ENCODE data around the gene C12orf43.
"Not testable (repeated sequence)": the region's sequence is repeated elsewhere in the genome, so short reads cannot be mapped to it uniquely, and the experiment has no call there.

The C12orf43 gene

GRCh38 chr12:121053706-121054105 lies 37.4 kb upstream of the C12orf43 start:
- no peaks in the 10 kb centered on the region for H3K27me3 ChIP-seq (ENCODE audit: control insufficient read depth in 2 of 2, insufficient read depth in 2 of 2, low read length in 2 of 2)
- no peak overlapping the region for H3K27ac ChIP-seq (ENCODE audit: low read depth in 2 of 2, low read length in 2 of 2)
- no peak overlapping the region for H3K9ac ChIP-seq (ENCODE audit: low read depth in 1 of 2, low read length in 2 of 2)
- H3K4me1 ChIP-seq (ENCODE audit: control insufficient read depth in 2 of 2, insufficient read depth in 2 of 2, low read length in 2 of 2), result no peaks in the 10 kb centered on the region
- H3K4me3 ChIP-seq (ENCODE audit: low read length in 2 of 2), result no peak overlapping the region
- no peaks in the 10 kb centered on the region for H3K9me3 ChIP-seq (ENCODE audit: control insufficient read depth in 2 of 2, low read length in 2 of 2)
- H3K36me3 ChIP-seq (ENCODE audit: control insufficient read depth in 2 of 2, insufficient read depth in 2 of 2, low read length in 2 of 2), result no peaks in the 10 kb centered on the region

GRCh38 chr12:121050725-121051124 lies 34.4 kb upstream of the C12orf43 start:
- Histone ChIP-seq H3K27ac (ENCODE audit: low read depth in 2 of 2, low read length in 2 of 2) (no peak overlapping the region), H3K9me3 (ENCODE audit: control insufficient read depth in 2 of 2, low read length in 2 of 2) (no peaks in the 10 kb centered on the region), H3K9ac (ENCODE audit: low read depth in 1 of 2, low read length in 2 of 2) (no peak overlapping the region), H3K4me1 (ENCODE audit: control insufficient read depth in 2 of 2, insufficient read depth in 2 of 2, low read length in 2 of 2) (peaks cover 6 to 7% of the 10 kb centered on the region in 2 donors), H3K27me3 (ENCODE audit: control insufficient read depth in 2 of 2, insufficient read depth in 2 of 2, low read length in 2 of 2) (no peaks in the 10 kb centered on the region), H3K4me3 (ENCODE audit: low read length in 2 of 2) (no peak overlapping the region), H3K36me3 (ENCODE audit: control insufficient read depth in 2 of 2, insufficient read depth in 2 of 2, low read length in 2 of 2) (no peaks in the 10 kb centered on the region)

GRCh38 chr12:121048442-121048841 lies 32.2 kb upstream of the C12orf43 start:
- Histone ChIP-seq H3K36me3 (ENCODE audit: control insufficient read depth in 2 of 2, insufficient read depth in 2 of 2, low read length in 2 of 2) (no peaks in the 10 kb centered on the region), H3K9me3 (ENCODE audit: control insufficient read depth in 2 of 2, low read length in 2 of 2) (no peaks in the 10 kb centered on the region), H3K27me3 (ENCODE audit: control insufficient read depth in 2 of 2, insufficient read depth in 2 of 2, low read length in 2 of 2) (no peaks in the 10 kb centered on the region), H3K4me3 (ENCODE audit: low read length in 2 of 2) (no peak overlapping the region), H3K4me1 (ENCODE audit: control insufficient read depth in 2 of 2, insufficient read depth in 2 of 2, low read length in 2 of 2) (peaks cover 6 to 14% of the 10 kb centered on the region in 2 donors), H3K27ac (ENCODE audit: low read depth in 2 of 2, low read length in 2 of 2) (no peak overlapping the region), H3K9ac (ENCODE audit: low read depth in 1 of 2, low read length in 2 of 2) (no peak overlapping the region)

GRCh38 chr12:121047400-121047799 lies 31.1 kb upstream of the C12orf43 start:
- H3K36me3 ChIP-seq (ENCODE audit: control insufficient read depth in 2 of 2, insufficient read depth in 2 of 2, low read length in 2 of 2); H3K9me3 ChIP-seq (ENCODE audit: control insufficient read depth in 2 of 2, low read length in 2 of 2); H3K9ac ChIP-seq (ENCODE audit: low read depth in 1 of 2, low read length in 2 of 2); H3K4me3 ChIP-seq (ENCODE audit: low read length in 2 of 2); H3K27me3 ChIP-seq (ENCODE audit: control insufficient read depth in 2 of 2, insufficient read depth in 2 of 2, low read length in 2 of 2): not testable (repeated sequence)
- H3K27ac ChIP-seq (ENCODE audit: low read depth in 2 of 2, low read length in 2 of 2), result peak overlapping the region in 1 of 2 donors; percentile 35
- peaks cover 6 to 14% of the 10 kb centered on the region in 2 donors for H3K4me1 ChIP-seq (ENCODE audit: control insufficient read depth in 2 of 2, insufficient read depth in 2 of 2, low read length in 2 of 2)

GRCh38 chr12:121043067-121043466 lies 26.8 kb upstream of the C12orf43 start:
- no peaks in the 10 kb centered on the region for H3K9me3 ChIP-seq (ENCODE audit: control insufficient read depth in 2 of 2, low read length in 2 of 2)
- no peak overlapping the region for H3K9ac ChIP-seq (ENCODE audit: low read depth in 1 of 2, low read length in 2 of 2)
- H3K27me3 ChIP-seq (ENCODE audit: control insufficient read depth in 2 of 2, insufficient read depth in 2 of 2, low read length in 2 of 2), result no peaks in the 10 kb centered on the region
- H3K27ac ChIP-seq (ENCODE audit: low read depth in 2 of 2, low read length in 2 of 2), result no peak overlapping the region
- no peak overlapping the region for H3K4me3 ChIP-seq (ENCODE audit: low read length in 2 of 2)
- H3K36me3 ChIP-seq (ENCODE audit: control insufficient read depth in 2 of 2, insufficient read depth in 2 of 2, low read length in 2 of 2), result no peaks in the 10 kb centered on the region
- H3K4me1 ChIP-seq (ENCODE audit: control insufficient read depth in 2 of 2, insufficient read depth in 2 of 2, low read length in 2 of 2), result peaks cover 13 to 23% of the 10 kb centered on the region in 2 donors

GRCh38 chr12:121038861-121039668 lies 22.8 kb upstream of the C12orf43 start, which contains the start of gene OASL:
Gene OASL (minus strand): TSS chr12:121039246. CDS start chr12:121038971, 275 bp downstream.
- no peaks in the 10 kb centered on the region for H3K9me3 ChIP-seq (ENCODE audit: control insufficient read depth in 2 of 2, low read length in 2 of 2)
- H3K4me1 ChIP-seq (ENCODE audit: control insufficient read depth in 2 of 2, insufficient read depth in 2 of 2, low read length in 2 of 2), result peaks cover 9 to 13% of the 10 kb centered on the region in 2 donors
- H3K9ac ChIP-seq (ENCODE audit: low read depth in 1 of 2, low read length in 2 of 2), result peak within 1 kb of the TSS; percentile 65 to 78
- H3K27ac ChIP-seq (ENCODE audit: low read depth in 2 of 2, low read length in 2 of 2), result peak within 1 kb of the TSS; percentile 74 to 75
- H3K27me3 ChIP-seq (ENCODE audit: control insufficient read depth in 2 of 2, insufficient read depth in 2 of 2, low read length in 2 of 2), result no peaks in the 10 kb centered on the region
- peak within 1 kb of the TSS; percentile 86 to 90 for H3K4me3 ChIP-seq (ENCODE audit: low read length in 2 of 2)
- no peaks in the 10 kb centered on the region for H3K36me3 ChIP-seq (ENCODE audit: control insufficient read depth in 2 of 2, insufficient read depth in 2 of 2, low read length in 2 of 2)

GRCh38 chr12:121036810-121037326 lies 20.6 kb upstream of the C12orf43 start:
- Histone ChIP-seq H3K9ac (ENCODE audit: low read depth in 1 of 2, low read length in 2 of 2) (no peak overlapping the region), H3K9me3 (ENCODE audit: control insufficient read depth in 2 of 2, low read length in 2 of 2) (no peaks in the 10 kb centered on the region), H3K4me1 (ENCODE audit: control insufficient read depth in 2 of 2, insufficient read depth in 2 of 2, low read length in 2 of 2) (peaks cover 13 to 14% of the 10 kb centered on the region in 2 donors), H3K4me3 (ENCODE audit: low read length in 2 of 2) (no peak overlapping the region), H3K27ac (ENCODE audit: low read depth in 2 of 2, low read length in 2 of 2) (no peak overlapping the region), H3K36me3 (ENCODE audit: control insufficient read depth in 2 of 2, insufficient read depth in 2 of 2, low read length in 2 of 2) (peaks cover 0 to 4% of the 10 kb centered on the region in 2 donors), H3K27me3 (ENCODE audit: control insufficient read depth in 2 of 2, insufficient read depth in 2 of 2, low read length in 2 of 2) (no peaks in the 10 kb centered on the region)

- Histone ChIP-seq H3K4me3 (ENCODE audit: low read length in 2 of 2) (no peak overlapping the region), H3K9ac (ENCODE audit: low read depth in 1 of 2, low read length in 2 of 2) (no peak overlapping the region), H3K9me3 (ENCODE audit: control insufficient read depth in 2 of 2, low read length in 2 of 2) (no peaks in the 10 kb centered on the region), H3K27me3 (ENCODE audit: control insufficient read depth in 2 of 2, insufficient read depth in 2 of 2, low read length in 2 of 2) (no peaks in the 10 kb centered on the region), H3K36me3 (ENCODE audit: control insufficient read depth in 2 of 2, insufficient read depth in 2 of 2, low read length in 2 of 2) (peaks cover 0 to 4% of the 10 kb centered on the region in 2 donors), H3K27ac (ENCODE audit: low read depth in 2 of 2, low read length in 2 of 2) (peak overlapping the region; percentile 6 to 60), H3K4me1 (ENCODE audit: control insufficient read depth in 2 of 2, insufficient read depth in 2 of 2, low read length in 2 of 2) (peaks cover 13 to 14% of the 10 kb centered on the region in 2 donors)
Measured at GRCh38 chr12:121034616-121035305, 18.5 kb upstream of the C12orf43 start.

GRCh38 chr12:121033625-121034349 lies 17.5 kb upstream of the C12orf43 start:
- Histone ChIP-seq H3K4me1 (ENCODE audit: control insufficient read depth in 2 of 2, insufficient read depth in 2 of 2, low read length in 2 of 2) (peaks cover 11 to 13% of the 10 kb centered on the region in 2 donors), H3K36me3 (ENCODE audit: control insufficient read depth in 2 of 2, insufficient read depth in 2 of 2, low read length in 2 of 2) (peaks cover 0 to 4% of the 10 kb centered on the region in 2 donors), H3K9ac (ENCODE audit: low read depth in 1 of 2, low read length in 2 of 2) (no peak overlapping the region), H3K27ac (ENCODE audit: low read depth in 2 of 2, low read length in 2 of 2) (peak overlapping the region; percentile 49 to 60), H3K9me3 (ENCODE audit: control insufficient read depth in 2 of 2, low read length in 2 of 2) (no peaks in the 10 kb centered on the region), H3K4me3 (ENCODE audit: low read length in 2 of 2) (no peak overlapping the region), H3K27me3 (ENCODE audit: control insufficient read depth in 2 of 2, insufficient read depth in 2 of 2, low read length in 2 of 2) (no peaks in the 10 kb centered on the region)

All from mucosa of rectum (tissue), 2 donors.